GM12874 (cell line): ENCODE data around the gene FADS2.

ENCODE experiments used
- CTCF ChIP-seq: IDR thresholded peaks from 2 replicates; pipeline ENCODE4 v1.5.1; 2011; ENCODE audit warnings: low read depth, mild to moderate bottlenecking, control low read depth, low read length, moderate library complexity; ENCODE audit not compliant: insufficient read depth

FADS2 gene

DNA sequence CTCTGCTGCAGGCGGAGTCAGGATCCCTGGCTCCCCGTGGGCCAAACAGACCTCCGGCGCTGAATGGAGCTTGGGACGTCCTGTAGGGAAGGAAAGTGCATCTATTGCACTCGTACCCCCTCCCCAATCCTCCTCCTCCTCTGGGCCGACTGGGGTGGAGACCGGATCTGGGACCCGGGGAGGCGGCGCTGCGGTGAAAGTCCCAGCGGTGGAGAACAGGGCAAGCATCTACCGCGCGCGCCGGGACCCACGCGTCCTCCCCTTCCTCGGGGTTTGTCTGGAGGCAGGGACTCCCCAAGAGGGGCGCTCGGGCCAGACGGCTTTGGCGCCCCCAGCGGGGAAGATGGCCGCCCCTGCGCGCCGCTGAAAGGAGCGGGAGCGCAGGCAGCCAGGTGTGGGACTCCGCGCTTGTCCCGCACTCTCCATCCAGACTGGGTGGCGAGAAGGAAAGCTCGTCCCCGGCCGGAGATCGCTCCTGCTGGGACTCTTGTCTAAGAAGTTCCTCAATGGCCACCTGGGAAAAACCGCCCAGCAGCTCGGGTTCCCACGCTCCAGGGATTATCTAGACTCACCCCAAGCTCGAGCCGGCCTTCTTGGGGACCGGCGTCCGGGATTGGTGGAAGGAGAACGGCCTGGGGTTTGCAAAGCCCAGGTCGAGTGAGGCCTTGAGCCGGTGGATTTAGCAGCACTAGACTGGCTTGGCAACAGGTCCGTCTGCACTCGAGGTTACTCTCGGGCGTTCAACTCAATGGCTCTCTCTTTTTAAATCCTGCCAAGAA, 718 bp downstream of the FADS2 start:
- TF ChIP-seq CTCF: peak; percentile 68

GRCh38 chr11:61829806-61830205, 1.7 kb downstream of the FADS2 start:
- TF ChIP-seq CTCF: no peak

GRCh38 chr11:61830237-61831105, 2.4 kb downstream of the FADS2 start:
- TF ChIP-seq CTCF: no peak

- TF ChIP-seq CTCF: no peak
Observed at GRCh38 chr11:61832207-61832606, 4.1 kb downstream of the FADS2 start.

- no peak for TF ChIP-seq CTCF
Observed at GRCh38 chr11:61832754-61833153, 4.7 kb downstream of the FADS2 start.

DNA sequence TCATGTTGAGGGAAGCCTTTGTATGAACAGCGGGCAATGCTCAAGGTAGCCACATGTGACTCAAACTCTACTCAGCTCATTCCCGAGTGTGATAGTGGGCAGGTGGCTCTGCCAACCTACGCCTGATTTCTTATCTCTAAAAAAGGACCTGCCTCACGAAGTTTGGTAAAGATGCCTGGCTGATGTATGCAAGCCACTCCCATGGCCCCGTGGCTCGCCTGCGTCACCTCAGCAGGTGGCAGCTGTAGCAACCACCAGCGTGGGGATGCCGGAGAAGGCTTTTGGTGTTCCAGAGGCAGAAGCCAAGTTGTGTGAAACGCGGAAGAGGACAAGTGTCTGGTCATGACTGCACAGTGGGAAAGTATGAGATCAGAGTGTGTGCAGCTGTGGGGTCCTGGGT, 5.4 kb downstream of the FADS2 start:
- TF ChIP-seq CTCF: no peak

DNA sequence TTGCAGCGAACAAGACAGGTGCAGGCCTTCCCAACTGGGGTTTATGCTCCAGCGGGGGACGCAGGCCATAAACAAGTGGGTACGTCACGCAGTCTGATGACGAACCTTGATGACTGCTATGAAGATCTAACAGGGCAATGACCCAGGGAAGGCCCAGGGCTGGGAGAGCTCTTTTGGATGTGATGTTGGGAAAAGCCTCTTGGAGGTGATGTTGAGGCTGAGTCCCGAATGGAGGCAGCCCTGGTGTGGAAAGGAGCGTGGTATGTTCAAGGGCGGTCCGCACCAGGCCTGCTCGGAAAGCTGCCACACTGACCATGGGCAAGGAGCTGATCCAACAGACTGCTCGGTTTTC, 5.8 kb downstream of the FADS2 start:
- no peak for TF ChIP-seq CTCF
